H9 (cell line): ENCODE results near the gene SKAP1. TPM values are rescaled to one million over a fixed set of nuclear protein-coding genes. Genes with fewer than 3 reads are reported as not detected.

Source experiments
- DNase-seq: peaks from one replicate; pipeline ENCODE4 v3.0.0-alpha.2; 2017
- H2AFZ ChIP-seq: one replicate; pipeline ENCODE4 v1.6.1; 2013; ENCODE audit warnings: mild to moderate bottlenecking, low read length, control low read depth, moderate library complexity
- H2AK5ac ChIP-seq: 2 replicates; pipeline ENCODE4 v1.6.1; 2013; ENCODE audit warnings: low read length, control low read depth, mixed read lengths; ENCODE audit not compliant: insufficient read length
- H2BK120ac ChIP-seq: one replicate; pipeline ENCODE4 v1.6.1; 2013; ENCODE audit warnings: low read depth, mild to moderate bottlenecking, low read length, control low read depth, inconsistent platforms; ENCODE audit not compliant: poor library complexity, severe bottlenecking
- H2BK12ac ChIP-seq: 2 replicates; pipeline ENCODE4 v1.6.1; 2013; ENCODE audit warnings: low read length, control low read depth, mixed read lengths, low read depth; ENCODE audit not compliant: insufficient read length
- H2BK15ac ChIP-seq: 2 replicates; pipeline ENCODE4 v1.6.1; 2013; ENCODE audit warnings: low read depth, low read length, control low read depth
- H2BK20ac ChIP-seq: one replicate; pipeline ENCODE4 v1.6.1; 2013; ENCODE audit warnings: low read depth, mild to moderate bottlenecking, low read length, control low read depth, inconsistent platforms; ENCODE audit not compliant: poor library complexity, severe bottlenecking
- H2BK5ac ChIP-seq: 2 replicates; pipeline ENCODE4 v1.6.1; 2013; ENCODE audit warnings: low read length, control low read depth, mixed read lengths; ENCODE audit not compliant: insufficient read length
- H3K14ac ChIP-seq: 2 replicates; pipeline ENCODE4 v1.6.1; 2013; ENCODE audit warnings: low read length, control low read depth; ENCODE audit not compliant: insufficient read depth
- H3K18ac ChIP-seq: 2 replicates; pipeline ENCODE4 v1.6.1; 2013; ENCODE audit warnings: low read depth, mild to moderate bottlenecking, mixed read lengths, low read length, control low read depth; ENCODE audit not compliant: insufficient read length
- H3K23ac ChIP-seq: 2 replicates; pipeline ENCODE4 v1.6.1; 2013; ENCODE audit warnings: low read length, control low read depth, mixed read lengths, low read depth; ENCODE audit not compliant: insufficient read length
- H3K23me2 ChIP-seq: 2 replicates; pipeline ENCODE4 v1.6.1; 2013; ENCODE audit warnings: low read depth, mild to moderate bottlenecking, mixed read lengths, low read length, control low read depth; ENCODE audit not compliant: insufficient read length, poor library complexity, severe bottlenecking
- H3K27ac ChIP-seq: 2 replicates; pipeline ENCODE4 v1.5.1; 2013; ENCODE audit warnings: low read length, control low read depth, mixed read lengths, low read depth; ENCODE audit not compliant: insufficient read length
- H3K27me3 ChIP-seq: 2 replicates; pipeline ENCODE4 v1.6.1; 2013; ENCODE audit warnings: low read length, control low read depth, inconsistent platforms; ENCODE audit not compliant: insufficient read depth
- H3K4ac ChIP-seq: 2 replicates; pipeline ENCODE4 v1.6.1; 2013; ENCODE audit warnings: low read depth, mild to moderate bottlenecking, control low read depth, inconsistent platforms, low read length, moderate library complexity
- H3K4me1 ChIP-seq: 2 replicates; pipeline ENCODE4 v1.6.1; 2013; ENCODE audit warnings: low read length, control low read depth, inconsistent platforms; ENCODE audit not compliant: insufficient read depth
- H3K4me2 ChIP-seq: 2 replicates; pipeline ENCODE4 v1.6.1; 2013; ENCODE audit warnings: low read length, control low read depth, mixed read lengths; ENCODE audit not compliant: insufficient read length, insufficient read depth
- H3K56ac ChIP-seq: 2 replicates; pipeline ENCODE4 v1.6.1; 2013; ENCODE audit warnings: low read depth, mild to moderate bottlenecking, mixed read lengths, low read length, control low read depth; ENCODE audit not compliant: insufficient read length
- H3K79me1 ChIP-seq: 2 replicates; pipeline ENCODE4 v1.6.1; 2013; ENCODE audit warnings: low read depth, mild to moderate bottlenecking, moderate library complexity, low read length, control low read depth, inconsistent platforms; ENCODE audit not compliant: insufficient read depth, poor library complexity, severe bottlenecking
- H3K79me2 ChIP-seq: 2 replicates; pipeline ENCODE4 v1.6.1; 2013; ENCODE audit warnings: low read length, control low read depth, inconsistent platforms; ENCODE audit not compliant: insufficient read depth
- H3K9ac ChIP-seq: 2 replicates; pipeline ENCODE4 v1.6.1; 2013; ENCODE audit warnings: low read length, control low read depth, mixed read lengths; ENCODE audit not compliant: insufficient read length; ENCODE audit errors: extremely low read depth
- H3K9me3 ChIP-seq: one replicate; pipeline ENCODE4 v1.6.1; 2013; ENCODE audit warnings: low read depth, low read length, inconsistent platforms; ENCODE audit not compliant: control insufficient read depth
- H3T11ph ChIP-seq: one replicate; pipeline ENCODE4 v1.6.1; 2013; ENCODE audit warnings: mild to moderate bottlenecking, low read length, control low read depth, inconsistent platforms
- H4K20me1 ChIP-seq: one replicate; pipeline ENCODE4 v1.6.1; 2013; ENCODE audit not compliant: control insufficient read depth, insufficient read length, insufficient read depth
- H4K5ac ChIP-seq: 2 replicates; pipeline ENCODE4 v1.6.1; 2013; ENCODE audit warnings: low read depth, mild to moderate bottlenecking, mixed read lengths, low read length, control low read depth; ENCODE audit not compliant: insufficient read length
- H4K8ac ChIP-seq: replicated peaks from 2 replicates; pipeline ENCODE4 v1.6.1; 2013; ENCODE audit warnings: low read length, control low read depth, mixed read lengths, low read depth; ENCODE audit not compliant: insufficient read length
- H4K91ac ChIP-seq: 2 replicates; pipeline ENCODE4 v1.6.1; 2013; ENCODE audit warnings: low read depth, mild to moderate bottlenecking, moderate library complexity, mixed read lengths, low read length, control low read depth; ENCODE audit not compliant: insufficient read length
- H3K27ac Mint-ChIP-seq, 3 experiments: 2 replicates in 2 of 3; 3 replicates in 1 of 3; pipeline ENCODE4 v1.8.0; 2020 to 2021; ENCODE audit warnings: mixed read lengths in 3 of 3, mild to moderate bottlenecking in 1 of 3, moderate library complexity in 1 of 3
- H3K27me3 Mint-ChIP-seq: 2 replicates; pipeline ENCODE4 v1.8.0; 2021; ENCODE audit warnings: low read depth, mild to moderate bottlenecking, moderate library complexity, mixed read lengths
- H3K36me3 Mint-ChIP-seq, 3 experiments: 2 replicates in 2 of 3; 3 replicates in 1 of 3; pipeline ENCODE4 v1.8.0; 2020 to 2021; ENCODE audit warnings: low read depth in 3 of 3, mixed read lengths in 3 of 3; ENCODE audit not compliant: insufficient read depth in 1 of 3
- H3K4me1 Mint-ChIP-seq, 2 experiments: 2 replicates each; pipeline ENCODE4 v1.8.0; 2020; ENCODE audit warnings: mixed read lengths in 2 of 2
- H3K4me3 Mint-ChIP-seq, 2 experiments: 2 replicates in 1 of 2; 3 replicates in 1 of 2; pipeline ENCODE4 v1.8.0; 2020 to 2021; ENCODE audit warnings: mild to moderate bottlenecking in 2 of 2, mixed read lengths in 2 of 2, moderate library complexity in 1 of 2
- H3K9me3 Mint-ChIP-seq, 2 experiments: 2 replicates in 1 of 2; 3 replicates in 1 of 2; pipeline ENCODE4 v1.8.0; 2020; ENCODE audit warnings: mild to moderate bottlenecking in 2 of 2, mixed read lengths in 2 of 2, moderate library complexity in 1 of 2
- WGBS: extraction: QIAGEN DNeasy Blood & Tissue Kit; methylation state at CpG from one replicate; pipeline ENCODE4 v1.1.7; 2013; ENCODE audit warnings: missing lambda C conversion rate, low lambda C conversion rate, mixed read lengths; ENCODE audit not compliant: insufficient read length; ENCODE audit errors: extremely low coverage; 5-methylcytosine and 5-hydroxymethylcytosine counted together
- total RNA-seq: library from RNA; stranded (reverse); gene quantifications from 2 replicates; pipeline ENCODE4 v1.2.1, GENCODE V29; 2021
- TF ChIP-seq, protein P1 (sequence below): fragments of 200-600 bp; sonication (generic); conservative IDR thresholded peaks from 3 replicates; pipeline ENCODE4 v1.8.0; 2021; ENCODE audit warnings: antibody characterized with exemption, mild to moderate bottlenecking

The SKAP1 gene
- total RNA-seq, 1 experiment from 2014 or later = not detected

GRCh38 chr17:48247038-48247437 is 183.0 kb downstream of the SKAP1 start:
- WGBS = no CpG with 5 or more reads among the region's 1 CpG
- H3K27ac Mint-ChIP-seq = no peak overlapping the region

More at GRCh38 chr17:48247038-48247437, 183.0 kb downstream of the SKAP1 start:
- H2BK5ac ChIP-seq = no peak overlapping the region
- Mint-ChIP-seq H3K27me3 (no peaks in the 10 kb centered on the region), H3K36me3 (no peaks in the 10 kb centered on the region), H3K9me3 (no peaks in the 10 kb centered on the region), H3K4me1 (peaks cover 23 to 25% of the 10 kb centered on the region in 2 experiments), H3K4me3 (no peak overlapping the region)
- H4K5ac ChIP-seq = no peak overlapping the region
- H4K91ac ChIP-seq = no peak overlapping the region
- H3K9me3 ChIP-seq = no peaks in the 10 kb centered on the region
- H3T11ph ChIP-seq = no peak overlapping the region
- H3K23me2 ChIP-seq = no peaks in the 10 kb centered on the region
- no peak overlapping the region for H3K56ac ChIP-seq
- 0 out of 2 replicates have a peak, but pooled peaks cover 7% of the 10 kb centered on the region for H3K4me1 ChIP-seq
- no peak overlapping the region for H3K27ac ChIP-seq
- H3K14ac ChIP-seq = no peak overlapping the region
- no peak for DNase-seq
- H2BK120ac ChIP-seq = no peak overlapping the region
- H2BK20ac ChIP-seq = no peak overlapping the region
- H3K27me3 ChIP-seq = no peaks in the 10 kb centered on the region
- H3K9ac ChIP-seq = no peak overlapping the region
- no peak overlapping the region for H3K4me2 ChIP-seq
- no peak overlapping the region for H4K8ac ChIP-seq
- no peak overlapping the region for H2AK5ac ChIP-seq
- H2AFZ ChIP-seq = no peak overlapping the region
- no peak overlapping the region for H3K23ac ChIP-seq
- H2BK15ac ChIP-seq = no peak overlapping the region
- no peak overlapping the region for H3K18ac ChIP-seq
- H2BK12ac ChIP-seq = no peak overlapping the region
- TF ChIP-seq, protein P1, sequence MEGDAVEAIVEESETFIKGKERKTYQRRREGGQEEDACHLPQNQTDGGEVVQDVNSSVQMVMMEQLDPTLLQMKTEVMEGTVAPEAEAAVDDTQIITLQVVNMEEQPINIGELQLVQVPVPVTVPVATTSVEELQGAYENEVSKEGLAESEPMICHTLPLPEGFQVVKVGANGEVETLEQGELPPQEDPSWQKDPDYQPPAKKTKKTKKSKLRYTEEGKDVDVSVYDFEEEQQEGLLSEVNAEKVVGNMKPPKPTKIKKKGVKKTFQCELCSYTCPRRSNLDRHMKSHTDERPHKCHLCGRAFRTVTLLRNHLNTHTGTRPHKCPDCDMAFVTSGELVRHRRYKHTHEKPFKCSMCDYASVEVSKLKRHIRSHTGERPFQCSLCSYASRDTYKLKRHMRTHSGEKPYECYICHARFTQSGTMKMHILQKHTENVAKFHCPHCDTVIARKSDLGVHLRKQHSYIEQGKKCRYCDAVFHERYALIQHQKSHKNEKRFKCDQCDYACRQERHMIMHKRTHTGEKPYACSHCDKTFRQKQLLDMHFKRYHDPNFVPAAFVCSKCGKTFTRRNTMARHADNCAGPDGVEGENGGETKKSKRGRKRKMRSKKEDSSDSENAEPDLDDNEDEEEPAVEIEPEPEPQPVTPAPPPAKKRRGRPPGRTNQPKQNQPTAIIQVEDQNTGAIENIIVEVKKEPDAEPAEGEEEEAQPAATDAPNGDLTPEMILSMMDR = no peak
- H3K79me2 ChIP-seq = no peaks in the 10 kb centered on the region
- no peaks in the 10 kb centered on the region for H3K79me1 ChIP-seq
- H3K4ac ChIP-seq = no peak overlapping the region
- no peaks in the 10 kb centered on the region for H4K20me1 ChIP-seq
